Spinal cord (tissue), 10 donors: ENCODE measurements around the gene CRTC1. TPM values are rescaled to one million over a fixed set of nuclear protein-coding genes. Genes with fewer than 3 reads are reported as not detected.
A peak's percentile ranks its signal among the peaks of the same experiment; 100 is the strongest.

Source experiments
- DNase-seq, 6 donors: peaks; one replicate each; pipeline versions ENCODE4 v3.0.0 to v3.0.0-alpha.2; 2013 to 2015; ENCODE audit warnings: low spot score in 6 of 6, low read depth in 4 of 6
- H3K27ac ChIP-seq: one replicate; pipeline ENCODE4 v1.5.1; 2013; ENCODE audit warnings: low read depth, low read length, control low read depth
- H3K27me3 ChIP-seq: one replicate; pipeline ENCODE4 v1.6.1; 2013; ENCODE audit warnings: low read length; ENCODE audit not compliant: control insufficient read depth, insufficient read depth
- H3K36me3 ChIP-seq: one replicate; pipeline ENCODE4 v1.6.1; 2013; ENCODE audit warnings: low read length; ENCODE audit not compliant: control insufficient read depth, insufficient read depth
- H3K4me1 ChIP-seq: one replicate; pipeline ENCODE4 v1.6.1; 2013; ENCODE audit warnings: low read length; ENCODE audit not compliant: control insufficient read depth, insufficient read depth
- H3K4me3 ChIP-seq: one replicate; pipeline ENCODE4 v1.5.1; 2013; ENCODE audit warnings: low read depth, low read length, control low read depth
- H3K9me3 ChIP-seq: one replicate; pipeline ENCODE4 v1.6.1; 2013; ENCODE audit warnings: low read length; ENCODE audit not compliant: control insufficient read depth, insufficient read depth
- WGBS: methylation state at CpG from one replicate; pipeline ENCODE4 v1.1.5; 2013; ENCODE audit warnings: missing lambda C conversion rate; ENCODE audit not compliant: insufficient coverage; 5-methylcytosine and 5-hydroxymethylcytosine counted together
- polyA plus RNA-seq, 2 donors: library from polyadenylated mRNA; unstranded; fragments of 120-200 nt; gene quantifications; one replicate each; pipeline ENCODE4 v1.2.1, GENCODE V29; 2013; ENCODE audit not compliant: insufficient read length in 2 of 2
- total RNA-seq, 2 donors: library from RNA; depleted of rRNA in 1 of 2; stranded (reverse); fragments of 120-200 nt in 1 of 2; fragments of >200 nt in 1 of 2; gene quantifications; one replicate each; pipeline versions ENCODE4 v1.2.3 to v1.2.4, GENCODE V29; 2013 to 2014
- donor health status: healthy.

CRTC1 gene
- total and polyA plus RNA-seq, 4 donors: 5.6 to 45.3 (median 26.3) TPM

DNA sequence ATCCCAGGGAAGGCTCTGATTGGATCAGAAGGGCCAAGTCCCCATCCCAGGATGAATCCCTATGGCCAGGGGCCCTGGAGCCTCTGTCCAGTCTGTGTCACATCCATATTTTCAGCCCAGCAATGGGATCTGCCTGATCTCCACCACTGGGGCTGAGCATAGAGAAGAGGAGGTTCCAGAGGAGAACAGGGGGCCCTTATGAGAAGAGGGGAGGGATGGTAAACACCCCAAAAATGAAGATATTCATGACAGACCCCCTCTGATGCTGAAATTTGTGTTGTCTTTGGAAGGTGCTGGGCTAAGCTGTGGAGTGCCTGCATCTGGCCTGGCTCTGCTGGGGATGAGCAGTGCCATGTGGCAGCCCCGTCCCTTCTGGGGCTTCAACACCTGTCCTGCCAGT is 32.2 kb upstream of the CRTC1 start:
- Histone ChIP-seq H3K27ac (no peak overlapping the region), H3K9me3 (no peaks in the 10 kb centered on the region), H3K4me1 (peaks cover 71% of the 10 kb centered on the region), H3K27me3 (no peaks in the 10 kb centered on the region), H3K4me3 (no peak overlapping the region), H3K36me3 (peaks cover 44% of the 10 kb centered on the region)
- 75% methylated on average over 1 of the region's 1 CpG for WGBS
- no peak for DNase-seq

DNA sequence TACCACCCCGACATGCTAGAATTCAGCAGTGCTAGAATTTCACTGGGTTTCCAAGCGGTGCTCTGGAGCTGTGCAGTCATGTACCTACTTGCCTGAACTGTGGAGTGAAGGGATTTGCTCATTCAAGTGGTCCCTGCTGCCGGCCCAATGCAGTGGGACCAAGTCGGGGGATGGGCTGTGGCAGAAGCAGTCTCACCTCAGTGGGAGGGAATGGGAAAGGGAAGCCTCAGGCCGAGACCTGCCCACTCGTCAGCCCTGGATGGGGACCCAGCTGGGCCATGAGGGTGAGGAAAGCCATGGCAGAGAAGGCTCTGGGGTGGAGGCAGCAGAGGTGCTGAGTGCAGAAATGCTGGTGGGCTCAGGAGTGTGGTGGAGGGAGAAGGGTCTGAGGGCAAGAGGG is 31.7 kb upstream of the CRTC1 start:
- no peak overlapping the region for H3K4me3 ChIP-seq
- WGBS: 69% methylated on average over 6 of the region's 6 CpGs
- no peaks in the 10 kb centered on the region for H3K9me3 ChIP-seq
- H3K27me3 ChIP-seq: no peaks in the 10 kb centered on the region
- peaks cover 44% of the 10 kb centered on the region for H3K36me3 ChIP-seq
- H3K27ac ChIP-seq: no peak overlapping the region
- DNase-seq: no peak
- peaks cover 71% of the 10 kb centered on the region for H3K4me1 ChIP-seq

DNA sequence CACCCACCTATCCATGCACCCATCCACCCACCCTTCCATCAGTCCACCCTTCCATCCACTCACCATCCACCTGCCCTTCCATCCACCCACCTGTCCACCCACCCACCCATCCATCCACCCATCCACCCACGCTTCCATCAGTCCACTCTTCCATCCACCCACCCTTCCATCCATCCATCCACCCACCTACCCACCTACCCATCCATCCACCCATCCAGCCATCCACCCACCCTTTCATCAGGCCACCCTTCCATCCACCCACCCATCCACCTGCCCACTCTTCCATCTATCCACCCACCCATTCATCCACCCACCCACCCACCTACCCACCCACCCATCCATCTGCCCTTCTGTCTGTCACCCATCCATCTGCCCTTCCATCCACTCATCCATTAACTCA is 29.6 kb upstream of the CRTC1 start:
- Histone ChIP-seq H3K4me1 (peaks cover 69% of the 10 kb centered on the region), H3K36me3 (peaks cover 39% of the 10 kb centered on the region), H3K27me3 (no peaks in the 10 kb centered on the region), H3K27ac (no peak overlapping the region), H3K9me3 (no peaks in the 10 kb centered on the region), H3K4me3 (no peak overlapping the region)
- 100% methylated on average over 1 of the region's 1 CpG for WGBS
- DNase-seq: no peak

DNA sequence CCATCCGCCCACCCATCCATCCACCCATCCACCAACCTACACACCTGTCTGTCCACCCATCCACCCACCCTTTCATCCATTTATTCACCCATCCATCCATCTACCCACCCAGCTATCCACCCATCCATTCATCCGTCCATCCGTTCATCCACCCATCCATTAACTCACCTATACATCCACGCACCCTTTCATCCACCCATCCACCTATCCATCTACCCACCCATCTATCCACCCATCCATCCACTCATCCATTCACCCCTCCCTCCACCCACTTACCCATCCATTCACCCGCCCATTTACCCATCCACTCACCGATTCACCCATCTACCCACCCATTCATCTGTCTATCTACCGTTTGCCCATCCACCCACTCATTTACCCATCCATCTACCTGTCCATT is 29.0 kb upstream of the CRTC1 start:
- no peak for DNase-seq
- H3K4me3 ChIP-seq: no peak overlapping the region
- H3K27me3 ChIP-seq: no peaks in the 10 kb centered on the region
- H3K27ac ChIP-seq: no peak overlapping the region
- 96% methylated on average over 7 of the region's 7 CpGs for WGBS
- H3K4me1 ChIP-seq: peaks cover 69% of the 10 kb centered on the region
- H3K9me3 ChIP-seq: no peaks in the 10 kb centered on the region
- peaks cover 43% of the 10 kb centered on the region for H3K36me3 ChIP-seq

DNA sequence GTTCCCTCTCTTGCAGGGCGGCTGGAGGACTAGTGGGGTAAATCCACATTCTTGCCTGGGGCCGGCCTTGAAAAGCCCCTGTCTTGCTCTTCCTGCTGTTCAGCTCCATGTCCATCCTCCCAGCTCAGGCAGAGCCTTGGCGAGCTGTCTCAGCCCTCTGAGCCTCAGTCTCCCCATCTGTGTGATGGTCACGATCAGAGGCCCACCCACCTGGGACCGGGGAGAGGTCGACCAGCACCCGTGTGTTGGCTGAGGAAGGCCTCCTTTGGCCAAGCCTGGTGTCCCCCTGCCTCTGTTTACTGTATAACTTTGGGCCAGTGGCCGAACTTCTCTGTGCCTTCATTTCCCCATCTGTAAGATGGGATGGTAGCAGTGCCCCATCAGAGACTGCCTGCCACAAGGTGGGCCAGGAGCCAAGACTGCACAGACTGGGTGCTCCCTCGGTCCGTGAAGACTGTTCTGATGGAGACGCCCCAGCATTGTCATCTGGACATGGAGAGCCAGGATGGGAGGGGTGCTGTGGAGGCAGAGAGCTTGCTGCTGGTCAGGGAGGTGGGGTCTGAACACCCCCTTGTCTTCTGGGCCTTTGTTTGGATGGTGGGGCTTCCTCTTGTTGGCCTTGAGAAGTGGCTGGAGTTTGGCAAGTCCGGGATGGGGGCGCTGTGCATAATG is 28.2 kb upstream of the CRTC1 start:
- WGBS: 93% methylated on average over 12 of the region's 13 CpGs
- no peak overlapping the region for H3K4me3 ChIP-seq
- DNase-seq: no peak

DNA sequence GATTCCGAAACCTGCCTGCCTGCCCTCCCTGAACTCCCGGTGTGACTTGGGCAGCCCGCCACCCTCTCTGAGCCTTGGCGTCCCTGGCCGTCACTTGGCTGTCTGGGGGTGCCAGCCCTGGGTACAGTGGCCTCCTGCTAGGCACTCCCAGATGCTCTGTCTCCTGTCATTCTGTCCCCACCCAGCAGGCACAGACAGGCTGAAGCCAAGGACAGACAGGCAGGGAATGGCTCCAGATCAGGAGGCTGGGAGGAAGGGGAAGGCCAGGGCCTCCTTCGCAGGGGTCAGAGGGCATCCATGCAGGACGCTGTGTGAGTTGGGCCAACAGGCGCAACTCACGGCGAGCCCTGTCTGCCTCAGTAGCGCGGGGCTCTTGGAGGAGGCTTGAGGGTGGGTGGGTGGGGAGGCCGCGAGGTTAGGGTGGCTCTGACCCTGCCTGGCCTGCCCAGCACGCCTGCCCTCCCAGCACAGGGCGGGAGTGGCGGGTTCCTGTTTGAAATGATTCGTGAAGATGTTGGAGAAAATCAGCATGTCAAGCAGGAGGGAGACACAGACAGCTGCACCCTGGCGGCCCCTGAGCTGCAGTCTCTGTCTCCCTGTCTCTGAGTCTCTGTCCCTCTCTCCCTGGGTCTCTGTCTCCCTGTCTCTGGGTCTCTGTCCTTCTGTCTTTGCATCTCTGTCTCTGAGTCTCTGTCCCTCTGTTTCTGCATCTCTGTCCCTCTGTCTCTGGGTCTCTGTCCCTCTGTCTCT is 27.0 kb upstream of the CRTC1 start:
- WGBS: 83% methylated on average over 6 of the region's 19 CpGs
- DNase-seq: no peak
- Histone ChIP-seq H3K9me3 (no peaks in the 10 kb centered on the region), H3K27ac (no peak overlapping the region), H3K36me3 (peaks cover 51% of the 10 kb centered on the region), H3K4me1 (peaks cover 57% of the 10 kb centered on the region), H3K4me3 (no peak overlapping the region), H3K27me3 (no peaks in the 10 kb centered on the region)

More for the DNA sequence above, 28.2 kb upstream of the CRTC1 start:
- H3K27me3 ChIP-seq: no peaks in the 10 kb centered on the region
- H3K27ac ChIP-seq: no peak overlapping the region
- no peaks in the 10 kb centered on the region for H3K9me3 ChIP-seq
- H3K36me3 ChIP-seq: peaks cover 52% of the 10 kb centered on the region
- H3K4me1 ChIP-seq: peaks cover 69% of the 10 kb centered on the region

DNA sequence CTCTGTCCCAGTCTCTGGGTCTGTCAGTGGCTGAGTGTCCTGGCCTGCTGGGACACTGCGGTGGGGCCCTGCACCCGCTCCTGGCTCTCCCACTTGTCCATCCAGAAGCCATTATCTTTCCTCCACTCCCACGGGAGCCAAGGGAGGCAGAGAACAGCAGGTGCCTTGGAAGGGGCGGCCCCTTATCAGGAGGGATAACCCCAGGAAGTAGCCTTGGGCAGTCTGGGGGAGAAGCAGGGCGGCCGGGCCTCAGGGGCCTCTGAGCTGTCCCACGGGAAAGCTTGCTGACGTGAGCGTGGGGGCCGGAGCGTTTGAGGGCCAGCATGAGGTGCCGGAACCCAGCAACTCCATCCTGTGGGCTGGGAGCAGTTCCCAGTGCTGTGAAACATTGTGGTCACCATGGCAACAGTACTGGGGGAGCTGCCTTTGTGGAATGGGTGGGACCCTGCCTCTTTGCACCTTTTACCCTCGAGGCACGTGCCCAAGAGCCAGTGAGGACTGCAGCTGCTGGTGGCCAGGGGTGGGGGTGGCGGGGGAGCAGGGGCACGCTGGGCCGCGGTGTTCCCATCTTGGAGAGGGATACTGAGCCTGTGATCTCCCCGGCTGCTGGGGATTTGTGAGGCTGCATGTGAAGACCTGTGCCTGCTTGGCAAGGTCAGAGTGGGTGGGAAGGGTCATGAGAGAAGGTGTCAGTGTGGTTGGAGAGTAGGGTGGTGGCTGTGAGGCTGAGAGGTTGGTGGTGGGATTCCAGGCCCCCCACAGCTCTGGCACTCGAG is 25.7 kb upstream of the CRTC1 start:
- H3K4me3 ChIP-seq: no peak overlapping the region
- peaks cover 59% of the 10 kb centered on the region for H3K4me1 ChIP-seq
- no peaks in the 10 kb centered on the region for H3K9me3 ChIP-seq

DNA sequence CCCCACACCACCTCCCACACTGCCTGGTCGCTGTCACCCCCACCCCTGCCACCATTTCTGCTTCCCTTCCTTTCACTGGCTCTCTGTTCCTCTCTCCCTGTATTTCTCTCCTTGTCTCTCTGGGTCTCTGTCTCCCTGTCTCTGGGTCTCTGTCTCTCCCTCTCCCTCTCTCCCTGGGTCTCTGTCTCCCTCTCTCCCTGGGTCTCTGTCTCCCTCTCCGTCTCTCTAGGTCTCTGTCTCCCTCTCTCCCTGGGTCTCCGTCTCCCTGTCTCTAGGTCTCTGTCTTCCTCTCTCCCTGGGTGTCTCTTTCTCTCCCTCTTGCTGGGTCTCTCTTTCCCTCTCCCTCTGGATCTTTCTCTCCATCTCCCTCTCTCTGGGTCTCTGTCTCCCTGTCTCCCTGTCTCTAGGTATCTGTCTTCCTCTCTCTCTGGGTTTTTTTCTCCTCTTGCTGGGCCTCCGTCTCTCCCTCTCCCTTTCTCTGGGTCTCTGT is 25.1 kb upstream of the CRTC1 start:
- Histone ChIP-seq H3K27ac (peak overlapping the region; percentile 33), H3K4me3 (no peak overlapping the region), H3K9me3 (no peaks in the 10 kb centered on the region), H3K4me1 (peaks cover 65% of the 10 kb centered on the region), H3K27me3 (no peaks in the 10 kb centered on the region), H3K36me3 (peaks cover 54% of the 10 kb centered on the region)
- WGBS: 85% methylated on average over 4 of the region's 4 CpGs
- DNase-seq: no peak

More for the DNA sequence above, 25.7 kb upstream of the CRTC1 start:
- no peaks in the 10 kb centered on the region for H3K27me3 ChIP-seq
- WGBS: 20% methylated on average over 20 of the region's 20 CpGs
- DNase-seq: peak in 2 of 6 donors; percentile 62 to 78
- H3K36me3 ChIP-seq: peaks cover 48% of the 10 kb centered on the region
- H3K27ac ChIP-seq: peak overlapping the region; percentile 33

DNA sequence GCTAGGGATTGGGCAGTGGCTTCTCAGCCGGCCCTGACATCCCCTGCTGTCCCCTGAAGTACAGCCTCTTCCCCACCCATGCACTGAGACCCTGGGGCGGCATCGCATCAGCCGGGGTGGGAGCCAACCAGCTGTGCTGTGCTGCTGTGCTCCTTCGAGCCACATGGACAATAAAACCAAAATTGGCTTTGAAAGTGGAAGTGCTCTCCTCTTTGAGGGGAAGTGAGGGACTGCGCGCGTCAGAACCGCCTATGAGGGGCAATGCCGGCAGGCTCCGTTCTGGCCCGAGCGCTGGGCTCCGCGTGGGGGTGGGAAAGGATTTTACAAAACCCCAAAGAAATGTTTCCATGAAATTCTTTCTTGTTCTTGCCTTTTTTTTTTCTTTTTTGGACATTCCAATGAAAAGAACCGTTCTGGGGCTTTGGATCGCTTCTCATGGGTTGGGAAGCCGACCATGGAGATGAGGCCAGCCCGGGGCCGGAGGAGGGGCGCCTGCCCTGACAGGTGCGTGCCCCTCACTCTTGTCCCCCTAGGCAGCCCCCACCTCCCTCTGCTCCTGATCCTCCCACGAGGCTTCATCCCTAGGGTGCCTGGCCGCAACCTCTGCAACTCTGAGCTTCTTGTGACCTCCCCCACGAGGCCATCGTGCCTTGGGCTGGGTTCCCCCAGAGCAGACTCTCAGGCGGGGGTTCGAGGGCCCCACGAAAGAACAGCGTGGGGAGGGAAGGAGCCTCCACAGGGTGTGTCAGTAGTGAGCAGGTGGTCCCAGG is 24.0 kb upstream of the CRTC1 start:
- DNase-seq: peak in 1 of 6 donors; percentile 28
- Histone ChIP-seq H3K36me3 (peaks cover 54% of the 10 kb centered on the region), H3K27ac (peak overlapping the region; percentile 40), H3K4me3 (no peak overlapping the region), H3K9me3 (no peaks in the 10 kb centered on the region), H3K4me1 (peaks cover 66% of the 10 kb centered on the region), H3K27me3 (no peaks in the 10 kb centered on the region)
- WGBS: 67% methylated on average over 20 of the region's 30 CpGs
